Measurements from ENCODE around the gene EPS8L2. TPM values are rescaled to one million over a fixed set of nuclear protein-coding genes. Genes with fewer than 3 reads are reported as not detected.
A peak's percentile ranks its signal among the peaks of the same experiment; 100 is the strongest.

EPS8L2 gene
- total and polyA plus RNA-seq, 9 of the 15 experiments (the other 6 are each of a cell fraction or from before 2014, with no cell fraction given), result 0.75 to 17.0 (median 3.7) TPM

GRCh38 chr11:695538-696248, 10.3 kb upstream of the EPS8L2 start, which contains the start of gene TMEM80 (continued):
- TF ChIP-seq NR2C2 (CRISPR knock-in tag; IDR thresholded peaks at IDR 0.05) (0 out of 2 replicates have a peak, but pooled peaks have one; percentile 69), NR2C2 (tag; IDR thresholded peaks at IDR 0.05) (no peak), NFYB (IDR thresholded peaks at IDR 0.05; ENCODE audit: extremely low read depth, insufficient read length) (no peak), ZBTB7A (IDR thresholded peaks at IDR 0.05; ENCODE audit: borderline replicate concordance, control insufficient read depth, low read depth, low read length) (peak; percentile 51; the same call in 1 of the 2 replicates), ZNF41 (CRISPR knock-in tag; conservative IDR thresholded peaks at IDR 0.05) (no peak), PCBP1 (IDR thresholded peaks at IDR 0.05; ENCODE audit: low read depth, low read length, poor library complexity, severe bottlenecking) (peak; percentile 41), CBX3 (IDR thresholded peaks at IDR 0.05; ENCODE audit: borderline replicate concordance in 1 of 2, low read length in 2 of 2) (no peak), TRIM28 (IDR thresholded peaks at IDR 0.05) (no peak), POLR2B (IDR thresholded peaks at IDR 0.05; ENCODE audit: low read depth, partially characterized antibody) (peak; percentile 69), NONO (IDR thresholded peaks at IDR 0.05; ENCODE audit: low read depth in 2 of 2, low read length in 1 of 2) (peak; percentile 64 to 67; a peak in 2 of 4 replicates), YBX1 (IDR thresholded peaks at IDR 0.05) (no peak), HIVEP1 (CRISPR knock-in tag; IDR thresholded peaks at IDR 0.05) (no peak), ZBED1 (IDR thresholded peaks at IDR 0.05) (no peak), MYC (IDR thresholded peaks at IDR 0.05; ENCODE audit: low read depth, low read length) (peak; percentile 71), MYC (CRISPR knock-in tag; IDR thresholded peaks at IDR 0.05; ENCODE audit: borderline replicate concordance, low read depth) (no peak), NCOA6 (IDR thresholded peaks at IDR 0.05) (no peak), RAD21 (CRISPR knock-in tag; conservative IDR thresholded peaks at IDR 0.05 in 1 of 2, IDR thresholded peaks at IDR 0.05 in 1 of 2) (no peak), TOE1 (IDR thresholded peaks at IDR 0.05; ENCODE audit: borderline replicate concordance) (no peak), TOE1 (CRISPR knock-in tag; IDR thresholded peaks at IDR 0.05; ENCODE audit: borderline replicate concordance, low read depth) (0 out of 2 replicates have a peak, but pooled peaks have one; percentile 60), ZNF830 (CRISPR knock-in tag; IDR thresholded peaks at IDR 0.05) (0 out of 2 replicates have a peak, but pooled peaks have one; percentile 38), ZBTB33 (CRISPR knock-in tag; IDR thresholded peaks at IDR 0.05) (no peak; the same call in 1 of the 2 replicates), EGR1 (conservative IDR thresholded peaks at IDR 0.05) (peak; percentile 34; the same call in 1 of the 2 replicates), MAX (CRISPR knock-in tag; IDR thresholded peaks at IDR 0.05) (peak; percentile 47), POLR3G (IDR thresholded peaks at IDR 0.05; ENCODE audit: extremely low read depth, insufficient read length, insufficient replicate concordance) (no peak), HDAC8 (tag; IDR thresholded peaks at IDR 0.05) (no peak), HDAC2 (IDR thresholded peaks at IDR 0.05) (no peak), EP400 (IDR thresholded peaks at IDR 0.05) (peak; percentile 73; the same call in 1 of the 2 replicates), GATAD2A (IDR thresholded peaks at IDR 0.05) (peak; percentile 93), ZNF134 (CRISPR knock-in tag; conservative IDR thresholded peaks at IDR 0.05) (no peak)
